Hematopoietic multipotent progenitor cell treated with erythropoietin and hydrocortisone succinate and interleukin-3 and kit ligand, for 15 days (in vitro differentiated cells): ENCODE data around the gene APOBEC3F.
"Not testable (repeated sequence)": the region's sequence is repeated elsewhere in the genome, so short reads cannot be mapped to it uniquely, and the experiment has no call there.

ENCODE experiments used
- DNase-seq: peaks from one replicate; pipeline ENCODE4 v3.0.0-alpha.2; 2015; ENCODE audit warnings: low spot score

The APOBEC3F gene

DNA sequence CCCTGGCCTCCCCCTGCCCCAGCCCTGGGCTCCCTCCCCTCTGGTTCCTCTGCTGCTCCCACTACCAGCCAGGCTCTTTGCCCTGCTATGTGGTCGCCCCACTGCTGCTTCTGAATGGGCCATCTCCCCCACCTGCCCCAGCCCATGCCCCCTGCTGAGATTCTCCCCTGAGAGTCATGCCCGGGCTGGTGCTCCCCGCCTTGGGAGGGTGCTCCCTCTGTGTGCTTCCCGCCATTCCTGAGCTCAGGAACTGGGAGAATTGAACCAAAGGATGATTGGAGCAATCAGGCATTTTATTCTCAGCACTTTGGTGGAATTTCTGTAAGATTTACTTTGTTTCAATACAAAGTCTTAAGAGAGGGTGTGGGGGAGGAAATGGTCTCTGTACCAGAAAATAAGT is 12.9 kb upstream of the APOBEC3F start:
- no peak for DNase-seq

DNA sequence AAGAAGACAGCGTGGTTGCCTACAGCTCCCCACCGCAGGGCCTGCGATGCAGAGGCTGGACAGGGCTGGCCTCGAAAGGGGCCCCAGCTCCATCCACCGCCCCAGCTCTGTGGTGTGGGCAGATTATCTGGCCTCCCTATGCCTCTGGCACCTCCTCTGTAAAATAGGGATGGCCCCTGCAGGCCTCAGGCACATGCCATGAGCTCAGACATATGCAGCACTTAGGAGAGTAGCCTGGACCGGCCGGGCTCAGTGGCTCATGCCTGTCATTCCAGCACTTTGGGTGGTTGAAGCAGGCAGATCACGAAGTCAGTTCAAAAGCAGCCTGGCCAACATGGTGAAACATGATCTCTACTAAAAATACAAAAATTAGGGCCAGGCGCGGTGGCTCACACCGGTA is 12.4 kb upstream of the APOBEC3F start:
- no peak for DNase-seq

DNA sequence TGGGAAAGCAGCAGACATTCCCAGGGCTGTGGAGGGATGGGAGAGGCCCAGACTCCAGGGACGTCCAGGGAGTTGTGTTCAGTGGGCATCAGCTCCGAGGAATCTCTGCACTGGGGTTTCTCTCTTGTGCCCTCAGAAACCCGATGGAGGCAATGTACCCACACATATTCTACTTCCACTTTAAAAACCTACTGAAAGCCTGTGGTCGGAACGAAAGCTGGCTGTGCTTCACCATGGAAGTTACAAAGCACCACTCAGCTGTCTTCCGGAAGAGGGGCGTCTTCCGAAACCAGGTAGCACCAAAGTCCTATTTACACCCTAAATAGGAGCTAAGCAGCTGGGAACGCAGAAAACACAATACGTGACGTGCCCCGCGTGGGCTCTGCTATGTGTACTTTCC is 11.4 kb upstream of the APOBEC3F start:
- no peak for DNase-seq

DNA sequence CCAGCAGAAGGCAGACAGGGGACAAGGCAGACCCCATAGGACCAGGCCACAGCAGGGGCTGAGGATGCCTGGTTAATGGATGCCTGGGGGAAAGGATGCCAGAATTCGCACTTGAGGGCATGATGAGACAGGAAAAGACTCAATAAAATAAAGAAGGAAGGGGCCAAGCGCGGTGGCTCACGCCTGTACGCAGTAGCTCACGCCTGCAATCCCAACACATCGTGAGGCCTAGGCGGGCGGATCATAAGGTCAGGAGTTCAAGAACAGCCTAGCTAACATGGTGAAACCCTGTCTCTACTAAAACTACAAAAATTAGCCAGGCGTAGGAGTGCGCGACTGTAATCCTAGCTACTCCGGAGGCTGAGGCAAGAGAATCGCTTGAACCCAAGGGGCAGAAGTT is 10.0 kb upstream of the APOBEC3F start:
- DNase-seq: no peak

DNA sequence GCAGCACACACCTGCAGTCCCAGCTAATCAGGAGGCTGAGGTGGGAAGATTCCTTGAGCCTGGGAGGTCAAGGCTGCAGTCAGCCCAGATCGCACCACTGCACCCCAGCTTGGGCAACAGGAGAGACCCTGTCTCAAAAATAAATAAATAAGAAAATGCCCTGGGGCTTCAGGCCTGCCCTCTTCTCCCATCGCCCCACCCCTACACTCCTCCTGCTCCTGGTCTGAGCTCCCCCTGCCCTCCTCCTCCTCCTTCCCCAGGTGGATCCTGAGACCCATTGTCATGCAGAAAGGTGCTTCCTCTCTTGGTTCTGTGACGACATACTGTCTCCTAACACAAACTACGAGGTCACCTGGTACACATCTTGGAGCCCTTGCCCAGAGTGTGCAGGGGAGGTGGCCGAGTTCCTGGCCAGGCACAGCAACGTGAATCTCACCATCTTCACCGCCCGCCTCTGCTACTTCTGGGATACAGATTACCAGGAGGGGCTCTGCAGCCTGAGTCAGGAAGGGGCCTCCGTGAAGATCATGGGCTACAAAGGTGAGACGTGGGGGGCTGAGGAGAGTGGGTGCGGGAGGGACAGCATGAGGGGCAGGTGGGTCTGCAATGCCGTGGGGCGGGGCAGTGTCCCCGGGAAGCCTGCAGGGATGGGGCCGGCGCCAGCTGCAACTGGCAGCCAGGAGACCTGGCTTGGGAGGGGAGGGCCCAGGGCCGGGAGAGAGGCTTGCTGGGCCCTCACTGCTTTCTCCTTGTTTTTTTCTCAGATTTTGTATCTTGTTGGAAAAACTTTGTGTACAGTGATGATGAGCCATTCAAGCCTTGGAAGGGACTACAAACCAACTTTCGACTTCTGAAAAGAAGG is 9.0 kb upstream of the APOBEC3F start:
- DNase-seq: not testable (repeated sequence)

DNA sequence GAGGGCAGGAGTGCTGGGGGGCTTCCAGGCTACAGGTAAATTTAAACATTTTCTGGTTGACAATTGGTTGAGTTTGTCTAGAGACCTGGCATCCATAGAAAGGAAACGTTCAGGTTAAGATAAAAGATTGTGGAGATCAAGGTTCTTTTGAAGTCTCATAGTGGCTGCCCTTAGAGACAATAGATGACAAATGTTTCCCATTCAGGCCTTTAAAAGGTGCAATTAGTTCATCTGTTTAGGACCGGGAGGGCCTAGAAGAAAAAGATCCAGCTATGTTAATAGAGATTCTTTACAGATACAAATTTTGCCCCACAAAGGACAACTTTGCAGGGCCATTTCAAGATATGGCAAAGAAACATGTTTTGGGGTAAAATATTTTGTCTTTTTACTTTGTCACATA is 3.6 kb upstream of the APOBEC3F start:
- not testable (repeated sequence) for DNase-seq

DNA sequence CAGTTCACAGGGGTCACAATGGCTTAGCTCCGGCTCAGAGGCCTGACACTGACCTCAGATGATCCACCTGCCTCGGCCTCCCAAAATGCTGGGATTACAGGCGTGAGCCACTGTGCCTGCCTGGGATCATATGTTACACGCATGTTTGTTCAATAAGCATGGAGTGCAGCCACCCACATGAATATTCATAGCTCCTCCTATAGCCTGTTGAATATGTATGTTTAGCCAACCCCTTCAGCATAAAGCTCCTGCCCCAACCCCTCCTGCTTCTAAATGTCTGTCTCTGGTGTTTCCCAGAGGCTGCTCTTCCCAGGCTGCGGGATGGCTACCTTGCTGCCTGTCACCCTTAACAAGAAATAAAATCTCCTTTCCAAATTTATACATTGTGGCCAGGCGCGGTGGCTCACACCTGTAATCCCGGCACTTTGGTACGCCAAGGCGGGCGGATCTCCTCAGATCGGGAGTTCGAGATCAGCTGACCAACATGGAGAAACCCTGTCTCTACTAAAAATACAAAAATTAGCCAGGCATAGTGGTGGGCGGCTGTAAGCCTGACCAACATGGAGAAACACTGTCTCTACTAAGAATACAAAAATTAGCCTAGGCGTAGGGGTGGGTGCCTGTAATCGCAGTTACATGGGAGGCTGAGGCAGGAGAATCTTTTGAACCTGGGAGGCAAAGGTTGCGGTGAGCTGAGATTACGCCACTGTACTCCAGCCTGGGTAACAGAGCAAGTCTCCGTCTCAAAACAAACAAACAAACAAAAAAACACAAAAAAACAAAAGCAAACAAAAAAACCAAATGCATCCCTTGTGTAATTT is 1.1 kb upstream of the APOBEC3F start:
- DNase-seq: no peak

DNA sequence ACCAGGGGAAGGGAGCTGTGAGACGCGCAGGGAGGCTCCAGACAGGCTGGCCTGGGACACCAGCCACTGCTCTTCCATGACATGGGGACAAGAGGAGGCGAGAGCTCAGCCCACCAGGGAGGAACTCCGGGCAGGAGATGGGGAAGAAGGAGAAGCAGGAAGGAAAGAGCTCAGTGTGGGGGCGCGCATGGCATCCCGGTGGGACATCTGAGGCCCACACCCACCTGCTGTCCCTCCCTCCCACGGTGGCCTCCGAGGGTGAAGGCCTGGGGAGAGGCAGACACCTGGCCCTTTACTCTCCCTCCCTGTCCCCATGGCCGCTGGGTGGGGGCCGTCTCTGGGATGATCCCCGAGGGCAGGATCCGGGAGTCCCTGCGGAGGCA is 518 bp upstream of the APOBEC3F start:
- not testable (repeated sequence) for DNase-seq

DNA sequence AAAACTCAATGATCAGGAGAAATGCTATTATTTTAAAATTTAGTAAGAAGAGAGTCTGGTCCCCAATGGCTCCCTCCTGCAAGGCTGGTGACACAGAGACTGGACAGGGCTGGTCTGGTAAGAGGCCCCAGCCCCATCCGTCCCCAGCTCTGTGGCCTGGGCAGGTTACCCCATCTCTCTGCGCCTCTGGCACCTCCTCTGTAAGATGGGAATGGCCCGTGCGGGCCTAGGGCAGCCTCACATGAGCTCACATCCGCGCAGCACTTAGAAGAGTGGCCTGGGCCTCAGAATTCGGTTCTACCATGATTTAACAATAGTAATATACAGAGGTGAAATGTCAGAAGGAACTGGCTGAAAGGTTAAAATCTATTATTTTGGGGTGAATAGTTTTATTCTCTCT is 1.2 kb downstream of the APOBEC3F start:
- no peak for DNase-seq

DNA sequence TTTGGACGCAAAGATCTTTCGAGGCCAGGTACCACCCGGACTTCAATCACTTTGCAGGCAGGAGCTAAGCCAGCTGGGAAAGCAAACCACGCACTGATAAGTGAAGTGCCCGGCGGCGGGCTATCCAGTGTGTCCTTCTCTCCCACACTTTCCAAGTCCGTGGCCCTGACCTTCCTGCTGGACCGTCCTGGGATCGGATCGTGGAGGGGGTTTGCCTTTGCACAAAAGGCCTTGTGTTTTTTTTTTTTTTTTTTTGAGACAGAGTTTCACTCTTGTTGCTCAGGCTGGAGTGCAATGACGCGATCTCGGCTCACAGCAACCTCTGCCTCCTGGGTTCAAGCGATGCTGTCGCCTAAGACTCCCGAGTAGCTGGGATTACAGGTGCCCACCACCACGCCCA is 2.4 kb downstream of the APOBEC3F start:
- DNase-seq: not testable (repeated sequence)

DNA sequence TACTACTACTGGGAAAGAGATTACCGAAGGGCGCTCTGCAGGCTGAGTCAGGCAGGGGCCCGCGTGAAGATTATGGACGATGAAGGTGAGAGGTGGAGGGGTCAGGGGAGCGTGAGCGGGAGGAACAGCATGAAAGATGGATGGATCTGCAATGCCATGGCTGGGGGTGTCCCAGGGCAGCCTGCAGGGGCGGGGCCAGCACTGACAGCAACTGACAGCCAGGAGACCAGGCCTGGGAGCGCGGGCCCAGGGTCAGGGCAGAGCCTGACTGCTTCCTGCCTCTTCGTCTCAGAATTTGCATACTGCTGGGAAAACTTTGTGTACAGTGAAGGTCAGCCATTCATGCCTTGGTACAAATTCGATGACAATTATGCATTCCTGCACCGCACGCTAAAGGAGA is 4.5 kb downstream of the APOBEC3F start:
- DNase-seq: not testable (repeated sequence)

DNA sequence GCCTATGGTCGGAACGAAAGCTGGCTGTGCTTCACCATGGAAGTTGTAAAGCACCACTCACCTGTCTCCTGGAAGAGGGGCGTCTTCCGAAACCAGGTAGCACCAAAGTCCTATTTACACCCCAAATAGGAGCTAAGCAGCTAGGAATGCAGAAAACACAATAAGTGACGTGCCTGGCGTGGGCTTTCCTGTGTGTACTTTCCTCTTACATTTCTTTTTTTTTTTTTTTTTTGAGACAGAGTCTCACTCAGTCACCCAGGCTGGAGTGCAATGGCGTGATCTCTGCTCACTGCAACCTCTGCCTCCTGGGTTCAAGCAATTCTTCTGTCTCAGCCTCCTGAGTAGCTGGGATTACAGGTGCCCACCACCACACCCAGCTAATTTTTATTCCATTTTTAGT is 8.8 kb downstream of the APOBEC3F start:
- not testable (repeated sequence) for DNase-seq

DNA sequence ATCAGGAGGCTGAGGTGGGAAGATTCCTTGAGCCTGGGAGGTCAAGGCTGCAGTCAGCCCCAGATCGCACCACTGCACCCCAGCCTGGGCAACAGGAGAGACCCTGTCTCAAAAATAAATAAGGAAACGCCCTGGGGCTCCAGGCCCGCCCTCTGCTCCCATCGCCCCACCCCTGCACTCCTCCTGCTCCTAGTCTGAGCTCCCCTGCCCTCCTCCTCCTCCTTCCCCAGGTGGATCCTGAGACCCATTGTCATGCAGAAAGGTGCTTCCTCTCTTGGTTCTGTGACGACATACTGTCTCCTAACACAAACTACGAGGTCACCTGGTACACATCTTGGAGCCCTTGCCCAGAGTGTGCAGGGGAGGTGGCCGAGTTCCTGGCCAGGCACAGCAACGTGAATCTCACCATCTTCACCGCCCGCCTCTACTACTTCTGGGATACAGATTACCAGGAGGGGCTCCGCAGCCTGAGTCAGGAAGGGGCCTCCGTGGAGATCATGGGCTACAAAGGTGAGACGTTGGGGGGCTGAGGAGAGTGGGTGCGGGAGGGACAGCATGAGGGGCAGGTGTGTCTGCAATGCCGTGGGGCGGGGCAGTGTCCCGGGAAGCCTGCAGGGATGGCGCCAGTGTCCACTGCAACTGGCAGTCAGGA is 11.3 kb downstream of the APOBEC3F start:
- DNase-seq: not testable (repeated sequence)

DNA sequence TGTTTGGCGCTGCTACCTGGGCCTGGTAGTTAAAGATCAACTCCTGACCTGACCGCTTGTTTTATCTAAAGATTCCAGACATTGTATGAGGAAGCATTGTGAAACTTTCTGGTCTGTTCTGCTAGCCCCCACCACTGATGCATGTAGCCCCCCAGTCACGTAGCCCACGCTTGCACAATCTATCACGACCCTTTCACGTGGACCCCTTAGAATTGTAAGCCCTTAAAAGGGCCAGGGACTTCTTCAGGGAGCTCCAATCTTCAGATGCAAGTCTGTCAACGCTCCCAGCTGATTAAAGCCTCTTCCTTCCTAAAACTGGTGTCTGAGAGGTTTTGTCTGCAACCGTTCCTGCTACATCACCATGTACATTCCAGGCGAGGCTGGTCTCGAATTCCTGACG is 15.0 kb downstream of the APOBEC3F start:
- no peak for DNase-seq

DNA sequence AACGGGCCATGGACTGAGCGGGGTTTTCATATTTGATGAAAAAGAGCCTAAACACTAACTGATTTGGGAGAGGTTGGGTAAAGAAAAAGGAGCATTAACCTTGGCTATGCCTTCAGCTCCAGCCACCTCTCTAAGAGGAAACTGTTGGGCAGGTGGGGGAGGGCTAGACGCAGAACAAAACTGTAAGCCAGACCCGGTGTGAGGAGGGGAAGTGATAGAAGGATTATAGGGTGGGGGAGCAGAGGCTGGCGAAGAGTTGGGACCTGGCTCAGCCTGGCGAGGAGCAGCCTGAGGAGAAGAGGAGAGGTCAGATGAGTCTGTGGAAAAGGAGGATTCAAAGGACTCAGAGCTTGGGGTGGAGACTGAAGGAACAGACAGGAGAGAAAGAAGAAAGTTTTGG is 20.6 kb downstream of the APOBEC3F start:
- not testable (repeated sequence) for DNase-seq

DNA sequence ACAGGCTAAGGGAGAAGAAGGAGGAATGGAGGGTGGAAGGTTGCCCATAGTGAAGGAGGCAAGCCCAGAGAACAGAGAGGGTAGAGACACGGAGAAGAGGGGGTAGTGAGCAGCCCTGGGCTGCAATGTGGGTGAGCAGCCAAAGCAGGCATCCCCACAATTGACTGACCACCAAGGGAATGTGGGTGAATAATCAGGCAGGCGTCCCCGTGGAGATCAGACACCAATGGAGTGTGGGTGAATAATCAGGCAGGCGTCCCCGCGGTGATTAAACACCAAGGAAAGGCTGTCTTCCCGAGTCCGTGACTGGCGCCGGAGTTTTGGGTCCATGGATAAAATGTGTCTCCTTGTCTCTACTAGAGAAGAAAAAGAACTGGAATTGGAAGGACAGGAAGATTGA is 21.3 kb downstream of the APOBEC3F start:
- not testable (repeated sequence) for DNase-seq

DNA sequence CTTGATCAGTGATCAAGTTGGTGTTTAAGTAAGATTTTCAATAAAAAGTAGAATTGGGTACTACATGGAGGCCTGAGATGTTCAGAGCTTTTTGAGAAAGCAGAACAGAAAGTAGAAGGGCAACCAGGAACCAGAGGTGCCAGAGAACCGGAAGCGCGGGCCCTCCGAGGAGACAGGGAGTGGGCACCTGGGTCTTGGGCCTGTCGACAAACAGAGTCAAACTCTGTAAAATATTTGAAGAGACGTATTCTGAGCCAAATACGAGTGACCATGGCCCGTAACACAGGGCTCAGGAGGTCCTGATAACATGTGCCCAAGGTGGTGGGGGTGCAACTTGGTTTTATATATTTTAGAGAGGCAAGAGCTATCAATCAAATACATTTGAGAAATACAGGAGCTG is 23.2 kb downstream of the APOBEC3F start:
- not testable (repeated sequence) for DNase-seq

DNA sequence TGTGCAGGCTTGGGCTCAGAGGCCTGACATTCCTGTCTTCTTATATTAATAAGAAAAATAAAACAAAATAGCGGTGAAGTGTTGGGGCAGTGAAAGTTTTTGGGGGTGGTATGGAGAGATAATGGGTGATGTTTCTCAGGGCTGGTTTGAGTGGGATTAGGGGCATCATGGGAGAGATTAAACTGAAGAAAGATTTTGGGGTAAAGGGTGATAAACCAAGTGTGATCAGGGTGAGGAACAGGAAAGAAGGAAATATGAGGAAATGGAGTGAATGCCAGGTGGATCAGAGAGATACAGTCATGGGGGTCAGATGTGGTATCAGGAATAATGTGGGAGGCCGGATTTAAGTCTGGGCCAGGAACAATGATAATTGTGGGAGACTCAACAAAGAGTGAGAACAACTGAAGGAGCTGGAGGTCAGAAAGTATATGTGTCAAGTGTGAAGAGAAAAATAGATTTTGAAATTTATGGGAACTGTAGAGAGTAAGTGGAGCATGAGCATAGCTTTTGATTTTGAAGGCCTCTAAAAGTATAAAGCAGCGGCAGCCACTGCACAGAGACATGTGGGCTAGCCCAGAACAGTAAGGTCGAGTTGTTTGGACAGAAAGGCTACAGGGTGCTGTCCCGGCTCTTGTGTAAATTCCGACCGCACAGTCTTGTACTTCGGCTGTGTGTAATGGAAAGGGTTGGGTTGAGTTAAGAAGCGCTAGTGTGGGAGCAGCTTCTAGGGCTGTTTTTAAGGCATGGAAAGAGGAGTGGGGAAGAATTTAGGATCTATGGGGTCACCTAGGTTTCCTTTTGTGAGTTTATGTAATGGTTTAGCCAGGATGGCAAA is 26.0 kb downstream of the APOBEC3F start:
- DNase-seq: not testable (repeated sequence)

DNA sequence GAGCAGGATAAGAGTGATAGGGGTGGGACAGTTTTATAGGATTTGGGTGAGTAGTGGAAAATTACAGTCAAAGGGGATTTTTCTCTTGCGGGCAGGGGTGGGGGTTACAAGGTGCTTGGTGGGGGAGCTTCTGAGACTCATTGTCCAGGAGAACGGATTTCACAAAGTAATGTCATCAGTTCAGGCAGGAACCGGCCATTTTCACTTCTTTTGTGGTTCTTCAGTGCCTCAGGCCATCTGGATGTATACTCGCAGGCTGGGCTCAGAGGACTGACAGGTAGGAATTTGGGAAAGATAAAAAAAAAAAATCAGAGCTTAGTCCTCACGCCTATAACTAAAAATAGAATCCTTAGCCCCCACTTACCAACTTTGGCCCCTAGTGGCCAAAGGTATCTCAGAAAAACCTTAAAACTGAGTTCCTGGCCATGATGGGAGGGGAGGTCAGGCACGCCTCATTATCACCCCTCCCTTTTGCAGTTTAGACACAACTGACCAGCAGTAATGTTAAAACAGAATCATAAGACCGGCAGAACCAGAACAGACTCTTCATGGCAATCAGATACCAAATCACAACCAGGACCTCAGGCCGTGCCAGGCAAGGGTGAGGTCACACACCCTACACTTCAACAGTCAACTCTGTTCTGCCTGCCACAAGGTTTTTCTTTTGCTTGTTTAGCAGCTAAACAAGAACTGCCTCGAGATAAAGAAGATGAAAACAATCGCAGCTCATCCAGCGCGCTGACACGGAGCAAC is 27.5 kb downstream of the APOBEC3F start:
- DNase-seq: no peak

DNA sequence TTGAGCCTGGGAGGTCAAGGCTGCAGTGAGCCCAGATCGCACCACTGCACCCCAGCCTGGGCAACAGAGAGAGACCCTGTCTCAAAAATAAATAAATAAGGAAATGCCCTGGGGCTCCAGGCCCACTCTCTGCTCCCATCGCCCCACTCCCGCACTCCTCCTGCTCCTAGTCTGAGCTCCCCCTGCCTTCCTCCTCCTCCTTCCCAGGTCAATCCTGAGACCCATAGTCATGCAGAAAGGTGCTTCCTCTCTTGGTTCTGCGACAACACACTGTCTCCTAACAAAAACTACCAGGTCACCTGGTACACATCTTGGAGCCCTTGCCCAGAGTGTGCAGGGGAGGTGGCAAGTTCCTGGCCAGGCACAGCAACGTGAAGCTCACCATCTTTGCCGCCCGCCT is 29.5 kb downstream of the APOBEC3F start:
- DNase-seq: no peak

DNA sequence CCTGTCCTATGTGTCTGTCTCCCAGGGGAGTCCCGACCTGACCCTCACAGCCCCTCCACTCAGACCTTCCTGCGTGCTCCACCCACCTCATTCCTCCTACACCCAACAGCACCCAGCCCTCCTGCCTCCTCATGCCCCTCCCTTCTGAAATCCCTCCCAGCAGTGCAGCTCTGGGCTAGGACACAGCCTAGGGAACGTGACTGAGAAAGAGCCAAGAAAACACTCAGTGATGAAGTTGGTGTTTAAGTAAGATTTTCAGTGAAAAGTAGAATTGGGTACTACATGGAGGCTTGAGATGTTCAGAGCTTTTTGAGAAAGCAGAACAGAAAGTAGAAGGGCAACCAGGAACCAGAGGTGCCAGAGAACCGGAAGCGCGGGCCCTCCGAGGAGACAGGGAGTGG is 31.9 kb downstream of the APOBEC3F start:
- not testable (repeated sequence) for DNase-seq
